HG03457 (cell line): Measurements from ENCODE around the gene CPEB3.

Source experiments
- ATAC-seq: cut with Tn5 transposase; IDR thresholded peaks from one replicate; pipeline ENCODE4 v1.9.1; 2021; ENCODE audit warnings: moderate number of reproducible peaks; ENCODE audit not compliant: unreplicated experiment

Gene CPEB3

GRCh38 chr10:92110039-92110794 is 180.7 kb downstream of the CPEB3 start:
- ATAC-seq: no peak

- no peak for ATAC-seq
Observed at GRCh38 chr10:92108747-92109146, 182.1 kb downstream of the CPEB3 start.

GRCh38 chr10:92108120-92108519 is 182.8 kb downstream of the CPEB3 start:
- no peak for ATAC-seq

- no peak for ATAC-seq
Observed at GRCh38 chr10:92103376-92104090, 187.3 kb downstream of the CPEB3 start.

- ATAC-seq: no peak
Observed at GRCh38 chr10:92102601-92103213, 188.2 kb downstream of the CPEB3 start.

GRCh38 chr10:92094960-92095359 is 195.9 kb downstream of the CPEB3 start:
- no peak for ATAC-seq

GRCh38 chr10:92091965-92092364 is 198.9 kb downstream of the CPEB3 start:
- ATAC-seq: no peak

- no peak for ATAC-seq
Observed at GRCh38 chr10:92087750-92088395, 203.0 kb downstream of the CPEB3 start.

- no peak for ATAC-seq
Observed at GRCh38 chr10:92082583-92083280, 208.1 kb downstream of the CPEB3 start.

GRCh38 chr10:92081641-92082040 is 209.2 kb downstream of the CPEB3 start:
- ATAC-seq: no peak

GRCh38 chr10:92080244-92080643 is 210.6 kb downstream of the CPEB3 start:
- no peak for ATAC-seq

- ATAC-seq: no peak
Observed at GRCh38 chr10:92079003-92079402, 211.9 kb downstream of the CPEB3 start.

GRCh38 chr10:92076722-92077121 is 214.2 kb downstream of the CPEB3 start:
- no peak for ATAC-seq

- ATAC-seq: no peak
Observed at GRCh38 chr10:92075829-92076228, 215.0 kb downstream of the CPEB3 start.

GRCh38 chr10:92074126-92074887 is 216.6 kb downstream of the CPEB3 start:
- ATAC-seq: no peak

GRCh38 chr10:92068900-92069299 is 222.0 kb downstream of the CPEB3 start:
- ATAC-seq: no peak

- ATAC-seq: no peak
Observed at GRCh38 chr10:92066386-92066785, 224.5 kb downstream of the CPEB3 start.

- ATAC-seq: no peak
Observed at GRCh38 chr10:92064506-92064905, 226.4 kb downstream of the CPEB3 start.

- ATAC-seq: no peak
Observed at GRCh38 chr10:92062273-92062672, 228.6 kb downstream of the CPEB3 start.

GRCh38 chr10:92054807-92055206 is 236.1 kb downstream of the CPEB3 start:
- ATAC-seq: no peak
